Stimulated activated CD8-positive, alpha-beta memory T cell treated with anti-CD3 and anti-CD28 coated beads, Interleukin-12 subunit alpha, Interleukin-12 subunit beta, amount 100 ng/mL, for 1 hour (primary cell): ENCODE measurements around the gene BUD23.

Experiments
- DNase-seq: peaks from one replicate; pipeline ENCODE4 v3.0.0-alpha.2; 2020; ENCODE audit warnings: low read depth

Gene BUD23

GRCh38 chr7:73742753-73743641, 59.6 kb downstream of the BUD23 start:
- DNase-seq: no peak

GRCh38 chr7:73746378-73746777, 63.0 kb downstream of the BUD23 start:
- no peak for DNase-seq
